ENCODE measurements around the gene LRTM1. TPM values are rescaled to one million over a fixed set of nuclear protein-coding genes. Genes with fewer than 3 reads are reported as not detected.

The LRTM1 gene
- total RNA-seq, 2 experiments from 2014 or later, result not detected

GRCh38 chr3:54909191-54909590 lies 18.7 kb downstream of the LRTM1 start:
- ATAC-seq, result no peak
- intact Hi-C loops (cut with micrococcal nuclease), result no loop called here
- Mint-ChIP-seq H3K9me3 (no peaks in the 10 kb centered on the region), H3K27me3 (peaks cover 2% of the 10 kb centered on the region), H3K4me1 (ENCODE audit: low read depth) (no peaks in the 10 kb centered on the region), H3K36me3 (ENCODE audit: low read depth) (no peaks in the 10 kb centered on the region), H3K4me3 (no peak overlapping the region), H3K27ac (no peak overlapping the region)
- DNase-seq, result no peak
- POLR2A ChIA-PET, result interaction anchor here (0.6 kb wide), 2 partner anchors 749 to 1226 kb away, joined by 3 read pairs; no protein-coding TSS in a partner anchor
- TF ChIP-seq CTCF (IDR thresholded peaks at IDR 0.05), result no peak
- CTCF ChIA-PET, result no interaction called here

- no peak for ATAC-seq
- ChIA-PET CTCF (no interaction called here), POLR2A (no interaction called here)
- TF ChIP-seq CTCF (IDR thresholded peaks at IDR 0.05), result no peak
- no peaks in the 10 kb centered on the region for H3K36me3 Mint-ChIP-seq (ENCODE audit: low read depth)
- no peaks in the 10 kb centered on the region for H3K4me1 Mint-ChIP-seq (ENCODE audit: low read depth)
- DNase-seq, result no peak
- no peaks in the 10 kb centered on the region for H3K9me3 Mint-ChIP-seq
- intact Hi-C loops (cut with micrococcal nuclease), result no loop called here
- H3K27me3 Mint-ChIP-seq, result peaks cover 2% of the 10 kb centered on the region
- H3K4me3 Mint-ChIP-seq, result no peak overlapping the region
- H3K27ac Mint-ChIP-seq, result no peak overlapping the region
Observed at GRCh38 chr3:54906763-54907162, 21.1 kb downstream of the LRTM1 start.

GRCh38 chr3:54905920-54906319 lies 21.9 kb downstream of the LRTM1 start:
- POLR2A ChIA-PET, result no interaction called here
- no peak for DNase-seq
- intact Hi-C loops (cut with micrococcal nuclease), result no loop called here
- no peak for TF ChIP-seq CTCF (IDR thresholded peaks at IDR 0.05)
- CTCF ChIA-PET, result no interaction called here
- Mint-ChIP-seq H3K4me1 (ENCODE audit: low read depth) (no peaks in the 10 kb centered on the region), H3K27me3 (peaks cover 2% of the 10 kb centered on the region), H3K36me3 (ENCODE audit: low read depth) (no peaks in the 10 kb centered on the region), H3K4me3 (no peak overlapping the region), H3K27ac (no peak overlapping the region), H3K9me3 (no peaks in the 10 kb centered on the region)
- no peak for ATAC-seq

GRCh38 chr3:54905261-54905888 lies 22.5 kb downstream of the LRTM1 start:
- no peaks in the 10 kb centered on the region for H3K4me1 Mint-ChIP-seq (ENCODE audit: low read depth)
- intact Hi-C loops (cut with micrococcal nuclease), result no loop called here
- peaks cover 2% of the 10 kb centered on the region for H3K27me3 Mint-ChIP-seq
- no peak overlapping the region for H3K27ac Mint-ChIP-seq
- no peak overlapping the region for H3K4me3 Mint-ChIP-seq
- no peaks in the 10 kb centered on the region for H3K9me3 Mint-ChIP-seq
- POLR2A ChIA-PET, result no interaction called here
- TF ChIP-seq CTCF (IDR thresholded peaks at IDR 0.05), result no peak
- DNase-seq, result no peak
- H3K36me3 Mint-ChIP-seq (ENCODE audit: low read depth), result no peaks in the 10 kb centered on the region
- CTCF ChIA-PET, result no interaction called here
- ATAC-seq, result no peak

GRCh38 chr3:54901906-54902685 lies 25.8 kb downstream of the LRTM1 start:
- no peak for TF ChIP-seq CTCF (IDR thresholded peaks at IDR 0.05)
- ATAC-seq (no peak), DNase-seq (no peak)
- no peaks in the 10 kb centered on the region for H3K9me3 Mint-ChIP-seq
- no peak overlapping the region for H3K4me3 Mint-ChIP-seq
- no peaks in the 10 kb centered on the region for H3K36me3 Mint-ChIP-seq (ENCODE audit: low read depth)
- H3K27me3 Mint-ChIP-seq, result peaks cover 2% of the 10 kb centered on the region
- intact Hi-C loops (cut with micrococcal nuclease), result no loop called here
- POLR2A ChIA-PET, result no interaction called here
- H3K27ac Mint-ChIP-seq, result no peak overlapping the region
- no peaks in the 10 kb centered on the region for H3K4me1 Mint-ChIP-seq (ENCODE audit: low read depth)
- CTCF ChIA-PET, result no interaction called here
